Stimulated activated CD4-positive, alpha-beta T cell treated with anti-CD3 and anti-CD28 coated beads, Interleukin-2, amount 100 ng/mL, for 24 hours (primary cell): ENCODE data around the gene BSND.
"Not testable (repeated sequence)": the region's sequence is repeated elsewhere in the genome, so short reads cannot be mapped to it uniquely, and the experiment has no call there.

Source experiments
- DNase-seq, 2 donors: peaks; one replicate each; pipeline ENCODE4 v3.0.0-alpha.2; 2020

The BSND gene

GRCh38 chr1:55024163-55024562 is 25.4 kb downstream of the BSND start:
- DNase-seq: not testable (repeated sequence)

GRCh38 chr1:55026682-55027081 is 27.9 kb downstream of the BSND start:
- not testable (repeated sequence) for DNase-seq

GRCh38 chr1:55031098-55031497 is 32.4 kb downstream of the BSND start:
- DNase-seq: not testable (repeated sequence)

- no peak for DNase-seq
These were observed 34.5 kb downstream of the BSND start for GRCh38 chr1:55033265-55033614.

- no peak for DNase-seq
These were observed 35.9 kb downstream of the BSND start for GRCh38 chr1:55034476-55035133.

GRCh38 chr1:55035904-55036303 is 37.2 kb downstream of the BSND start:
- DNase-seq: no peak

- no peak for DNase-seq
These were observed 39.2 kb downstream of the BSND start for GRCh38 chr1:55037733-55038551.

GRCh38 chr1:55038552-55038838 is 39.8 kb downstream of the BSND start:
- no peak for DNase-seq

GRCh38 chr1:55038974-55039341 is 40.2 kb downstream of the BSND start:
- DNase-seq: no peak

- DNase-seq: peak in 1 of 2 donors; percentile 12
These were observed 40.8 kb downstream of the BSND start, which contains the start of gene PCSK9 for GRCh38 chr1:55039342-55040082. PCSK9 (plus strand) TSS chr1:55039548; CDS start chr1:55039838, 290 bp downstream.

- no peak for DNase-seq
These were observed 41.6 kb downstream of the BSND start for GRCh38 chr1:55040083-55040932.

GRCh38 chr1:55040933-55041494 is 42.3 kb downstream of the BSND start:
- DNase-seq: no peak

GRCh38 chr1:55041613-55042012 is 42.9 kb downstream of the BSND start:
- DNase-seq: no peak

GRCh38 chr1:55043011-55043410 is 44.3 kb downstream of the BSND start:
- DNase-seq: no peak

GRCh38 chr1:55043726-55044125 is 45.0 kb downstream of the BSND start:
- DNase-seq: no peak

- no peak for DNase-seq
These were observed 46.1 kb downstream of the BSND start for GRCh38 chr1:55044617-55045397.

- no peak for DNase-seq
These were observed 46.7 kb downstream of the BSND start for GRCh38 chr1:55045430-55045829.

- no peak for DNase-seq
These were observed 48.1 kb downstream of the BSND start for GRCh38 chr1:55046871-55047270.

- DNase-seq: no peak
These were observed 48.9 kb downstream of the BSND start for GRCh38 chr1:55047611-55048010.

- DNase-seq: no peak
These were observed 49.9 kb downstream of the BSND start for GRCh38 chr1:55048453-55049270.
